Measurements from ENCODE around the gene DRD4.

DNA sequence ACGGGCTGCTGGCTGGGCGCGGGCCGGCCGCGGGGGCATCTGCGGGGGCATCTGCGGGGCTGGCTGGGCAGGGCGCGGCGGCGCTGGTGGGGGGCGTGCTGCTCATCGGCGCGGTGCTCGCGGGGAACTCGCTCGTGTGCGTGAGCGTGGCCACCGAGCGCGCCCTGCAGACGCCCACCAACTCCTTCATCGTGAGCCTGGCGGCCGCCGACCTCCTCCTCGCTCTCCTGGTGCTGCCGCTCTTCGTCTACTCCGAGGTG lies 194 bp downstream of the DRD4 start:
- TF ChIP-seq, protein P1, sequence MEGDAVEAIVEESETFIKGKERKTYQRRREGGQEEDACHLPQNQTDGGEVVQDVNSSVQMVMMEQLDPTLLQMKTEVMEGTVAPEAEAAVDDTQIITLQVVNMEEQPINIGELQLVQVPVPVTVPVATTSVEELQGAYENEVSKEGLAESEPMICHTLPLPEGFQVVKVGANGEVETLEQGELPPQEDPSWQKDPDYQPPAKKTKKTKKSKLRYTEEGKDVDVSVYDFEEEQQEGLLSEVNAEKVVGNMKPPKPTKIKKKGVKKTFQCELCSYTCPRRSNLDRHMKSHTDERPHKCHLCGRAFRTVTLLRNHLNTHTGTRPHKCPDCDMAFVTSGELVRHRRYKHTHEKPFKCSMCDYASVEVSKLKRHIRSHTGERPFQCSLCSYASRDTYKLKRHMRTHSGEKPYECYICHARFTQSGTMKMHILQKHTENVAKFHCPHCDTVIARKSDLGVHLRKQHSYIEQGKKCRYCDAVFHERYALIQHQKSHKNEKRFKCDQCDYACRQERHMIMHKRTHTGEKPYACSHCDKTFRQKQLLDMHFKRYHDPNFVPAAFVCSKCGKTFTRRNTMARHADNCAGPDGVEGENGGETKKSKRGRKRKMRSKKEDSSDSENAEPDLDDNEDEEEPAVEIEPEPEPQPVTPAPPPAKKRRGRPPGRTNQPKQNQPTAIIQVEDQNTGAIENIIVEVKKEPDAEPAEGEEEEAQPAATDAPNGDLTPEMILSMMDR (IDR thresholded peaks at IDR 0.05; ENCODE audit: low read length): no peak
- no peak for TF ChIP-seq EZH2phosphoT487 (IDR thresholded peaks at IDR 0.05; ENCODE audit: low read length)

All from MM.1S (cell line).